HUES6 (cell line): ENCODE data around the gene CLCNKA.

Experiments used
- H3K27ac ChIP-seq: 2 replicates; pipeline ENCODE4 v1.7.0; 2013; ENCODE audit warnings: low read depth, mild to moderate bottlenecking, low read length, inconsistent platforms
- H3K27me3 ChIP-seq: 2 replicates; pipeline ENCODE4 v1.6.1; 2013; ENCODE audit warnings: low read length; ENCODE audit not compliant: control insufficient read depth, insufficient read depth
- H3K36me3 ChIP-seq: 2 replicates; pipeline ENCODE4 v1.6.1; 2013; ENCODE audit warnings: low read length; ENCODE audit not compliant: control insufficient read depth, insufficient read depth
- H3K4me1 ChIP-seq: 2 replicates; pipeline ENCODE4 v1.6.1; 2013; ENCODE audit warnings: low read length; ENCODE audit not compliant: control insufficient read depth, insufficient read depth
- H3K4me3 ChIP-seq: 2 replicates; pipeline ENCODE4 v1.5.1; 2013; ENCODE audit warnings: low read depth, low read length
- H3K9ac ChIP-seq: one replicate; pipeline ENCODE4 v1.6.1; 2013; ENCODE audit warnings: mild to moderate bottlenecking, low read length
- H3K9me3 ChIP-seq: 2 replicates; pipeline ENCODE4 v1.6.1; 2013; ENCODE audit warnings: low read depth, low read length; ENCODE audit not compliant: control insufficient read depth, insufficient read depth

CLCNKA gene

GRCh38 chr1:16075337-16076030 is 53.6 kb downstream of the CLCNKA start:
- H3K4me3 ChIP-seq = no peak overlapping the region
- H3K27me3 ChIP-seq = peaks cover 61% of the 10 kb centered on the region
- H3K36me3 ChIP-seq = no peaks in the 10 kb centered on the region
- H3K27ac ChIP-seq = no peak overlapping the region
- H3K9me3 ChIP-seq = no peaks in the 10 kb centered on the region
- peaks cover 11% of the 10 kb centered on the region for H3K4me1 ChIP-seq
- H3K9ac ChIP-seq = no peak overlapping the region

GRCh38 chr1:16076031-16076864 is 54.4 kb downstream of the CLCNKA start:
- H3K4me1 ChIP-seq = peaks cover 11% of the 10 kb centered on the region
- peaks cover 57% of the 10 kb centered on the region for H3K27me3 ChIP-seq
- no peaks in the 10 kb centered on the region for H3K9me3 ChIP-seq
- no peak overlapping the region for H3K27ac ChIP-seq
- no peak overlapping the region for H3K4me3 ChIP-seq
- H3K9ac ChIP-seq = no peak overlapping the region
- H3K36me3 ChIP-seq = no peaks in the 10 kb centered on the region

DNA sequence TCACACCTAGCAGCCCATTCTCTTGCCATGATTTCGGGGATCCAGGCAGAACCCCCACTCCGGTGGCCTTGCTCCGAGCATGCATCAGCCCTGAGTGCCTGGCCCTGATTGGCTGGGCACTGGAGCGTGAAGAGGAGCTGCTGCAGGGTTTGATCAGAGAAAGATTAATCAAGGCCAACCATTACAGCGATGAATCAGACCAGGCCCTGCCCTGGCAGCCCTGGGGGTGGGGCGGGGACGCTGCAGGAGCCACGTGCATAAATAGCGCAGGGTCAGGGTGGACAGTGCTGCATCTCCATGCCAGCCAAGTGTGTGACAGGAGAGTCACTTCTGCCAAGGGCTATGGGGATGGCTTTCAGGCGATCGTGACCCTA is 55.0 kb downstream of the CLCNKA start:
- Histone ChIP-seq H3K36me3 (no peaks in the 10 kb centered on the region), H3K27me3 (peaks cover 51% of the 10 kb centered on the region), H3K9ac (no peak overlapping the region), H3K4me1 (peaks cover 11% of the 10 kb centered on the region), H3K4me3 (no peak overlapping the region), H3K27ac (no peak overlapping the region), H3K9me3 (no peaks in the 10 kb centered on the region)

DNA sequence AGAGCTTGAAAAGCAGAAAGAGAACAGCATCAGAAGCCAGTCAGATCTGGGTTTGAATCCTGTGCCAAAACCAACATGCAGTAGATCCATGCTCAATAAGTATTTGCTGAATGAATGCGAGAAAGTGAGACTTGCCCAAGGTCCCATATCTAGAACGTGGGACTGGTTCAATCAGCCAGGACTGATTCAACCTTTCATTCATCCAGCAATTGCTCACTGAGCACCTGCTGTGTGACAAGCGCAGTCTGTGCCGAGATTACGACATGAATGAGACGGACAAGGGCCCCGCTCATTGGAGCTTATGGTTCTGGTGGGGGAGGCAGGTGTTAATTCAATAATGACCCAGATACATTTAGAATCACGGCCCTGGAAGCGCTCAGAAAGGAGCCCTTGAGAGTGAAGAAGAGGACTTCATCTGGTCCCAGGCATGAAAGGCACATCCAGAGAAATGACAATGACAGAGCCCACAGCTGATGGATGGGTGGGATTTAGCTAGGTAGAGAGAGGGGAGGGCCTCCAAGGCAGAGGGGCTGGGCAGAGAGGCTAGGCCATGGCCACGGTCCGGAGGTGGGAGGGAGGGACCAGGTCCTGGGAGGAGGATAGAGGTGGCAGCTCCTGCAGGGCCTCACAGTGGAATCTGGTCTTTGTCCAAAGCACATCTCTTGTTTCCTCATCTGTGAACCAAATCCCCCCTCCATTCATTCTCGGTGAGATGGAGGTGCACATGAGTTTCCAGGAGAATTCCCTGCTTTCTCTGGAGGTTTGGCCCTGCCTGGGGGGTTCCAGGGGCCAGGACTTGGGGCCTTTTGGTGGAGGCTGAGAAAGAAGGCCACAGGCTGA is 55.8 kb downstream of the CLCNKA start:
- Histone ChIP-seq H3K27ac (no peak overlapping the region), H3K4me1 (peaks cover 11% of the 10 kb centered on the region)

GRCh38 chr1:16078925-16079656 is 57.3 kb downstream of the CLCNKA start:
- Histone ChIP-seq H3K9ac (no peak overlapping the region), H3K9me3 (no peaks in the 10 kb centered on the region), H3K4me1 (peaks cover 9% of the 10 kb centered on the region), H3K27ac (no peak overlapping the region), H3K27me3 (peaks cover 32% of the 10 kb centered on the region), H3K36me3 (no peaks in the 10 kb centered on the region), H3K4me3 (no peak overlapping the region)

More for the DNA sequence above, 55.8 kb downstream of the CLCNKA start:
- no peak overlapping the region for H3K4me3 ChIP-seq
- H3K27me3 ChIP-seq = peaks cover 43% of the 10 kb centered on the region
- no peak overlapping the region for H3K9ac ChIP-seq
- H3K36me3 ChIP-seq = no peaks in the 10 kb centered on the region
- no peaks in the 10 kb centered on the region for H3K9me3 ChIP-seq

DNA sequence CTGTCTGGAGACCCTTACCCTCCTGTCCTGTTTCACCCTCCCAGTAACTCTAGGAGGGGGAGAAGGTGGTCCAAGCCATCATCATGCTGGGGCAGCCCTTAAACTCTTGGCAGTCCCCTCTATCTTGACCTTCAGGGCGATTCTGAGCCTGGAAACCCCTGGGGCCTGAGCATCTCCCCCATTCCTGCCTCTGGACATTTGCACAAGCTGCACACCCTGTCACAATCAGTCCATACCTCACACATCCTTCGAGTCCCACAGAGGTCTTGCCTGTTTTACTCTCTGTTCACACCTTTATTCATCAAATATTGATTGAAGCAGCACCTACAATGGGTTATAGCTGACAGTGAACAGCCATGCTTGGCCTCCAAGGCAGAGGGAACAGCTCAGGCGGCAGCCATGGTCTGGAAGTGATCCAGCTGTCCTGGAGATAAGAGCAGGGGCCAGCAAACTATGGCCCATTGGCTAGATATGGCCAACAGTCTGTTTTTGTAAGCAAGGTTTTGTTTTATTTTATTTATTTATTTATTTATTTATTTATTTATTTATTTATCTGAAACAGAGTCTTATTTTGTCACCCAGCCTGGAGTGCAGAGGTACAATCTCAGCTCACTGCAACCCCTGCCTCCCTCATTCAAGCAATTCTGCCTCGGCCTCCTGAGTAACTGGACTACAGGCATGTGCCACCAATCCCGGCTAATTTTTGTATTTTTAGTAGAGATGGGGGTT is 58.8 kb downstream of the CLCNKA start:
- Histone ChIP-seq H3K27ac (no peak overlapping the region), H3K27me3 (peaks cover 19% of the 10 kb centered on the region), H3K9ac (no peak overlapping the region), H3K36me3 (no peaks in the 10 kb centered on the region), H3K4me1 (peaks cover 7% of the 10 kb centered on the region), H3K4me3 (no peak overlapping the region), H3K9me3 (no peaks in the 10 kb centered on the region)

- H3K27me3 ChIP-seq = peaks cover 8% of the 10 kb centered on the region; the same call in 1 of the 2 replicates
- H3K4me3 ChIP-seq = no peak overlapping the region
- H3K9me3 ChIP-seq = no peaks in the 10 kb centered on the region
- no peak overlapping the region for H3K9ac ChIP-seq
- no peak overlapping the region for H3K27ac ChIP-seq
- no peaks in the 10 kb centered on the region for H3K36me3 ChIP-seq
- H3K4me1 ChIP-seq = peaks cover 7% of the 10 kb centered on the region
Observed at GRCh38 chr1:16081636-16082035, 59.8 kb downstream of the CLCNKA start.

DNA sequence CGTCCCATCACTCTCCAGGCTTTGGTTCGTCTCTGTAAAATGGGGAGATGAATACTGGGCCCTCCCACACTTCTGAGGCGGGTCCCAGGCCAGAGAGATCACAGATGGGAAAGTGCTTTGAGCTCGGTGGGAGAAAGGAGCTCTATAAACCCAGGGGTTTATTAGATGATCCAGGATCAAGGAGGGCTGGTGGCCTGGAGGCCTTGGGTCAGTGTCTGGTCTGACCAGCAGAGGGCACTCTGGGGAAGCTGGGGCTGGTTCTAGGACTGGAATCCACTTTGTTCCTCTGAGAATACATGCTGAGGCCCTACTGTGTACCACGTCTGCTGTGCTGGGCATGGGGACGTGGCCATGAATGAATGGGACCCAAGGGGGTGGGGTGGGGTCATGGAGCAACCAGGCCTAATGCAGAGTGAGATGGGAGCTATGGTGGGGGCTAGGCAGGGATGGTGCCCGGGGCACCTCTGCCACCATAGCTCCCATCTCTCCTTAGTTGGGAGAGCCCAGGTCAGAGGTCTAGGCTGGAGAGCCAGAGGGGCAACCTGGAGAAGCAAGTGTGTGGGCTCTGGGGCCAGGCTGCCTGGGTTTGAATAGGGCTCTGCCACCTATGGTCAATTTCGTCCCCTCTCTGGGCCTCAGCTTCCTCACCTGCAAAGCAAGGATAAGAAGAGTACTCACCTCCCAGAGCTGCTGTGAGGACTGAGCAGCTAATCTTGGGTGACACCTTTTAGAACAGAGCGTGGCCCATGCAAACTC is 60.6 kb downstream of the CLCNKA start:
- Histone ChIP-seq H3K36me3 (no peaks in the 10 kb centered on the region), H3K9me3 (no peaks in the 10 kb centered on the region), H3K27me3 (0 out of 2 replicates have a peak, but pooled peaks cover under 1% of the 10 kb centered on the region), H3K4me3 (no peak overlapping the region), H3K4me1 (peaks cover 7% of the 10 kb centered on the region), H3K27ac (no peak overlapping the region), H3K9ac (no peak overlapping the region)

DNA sequence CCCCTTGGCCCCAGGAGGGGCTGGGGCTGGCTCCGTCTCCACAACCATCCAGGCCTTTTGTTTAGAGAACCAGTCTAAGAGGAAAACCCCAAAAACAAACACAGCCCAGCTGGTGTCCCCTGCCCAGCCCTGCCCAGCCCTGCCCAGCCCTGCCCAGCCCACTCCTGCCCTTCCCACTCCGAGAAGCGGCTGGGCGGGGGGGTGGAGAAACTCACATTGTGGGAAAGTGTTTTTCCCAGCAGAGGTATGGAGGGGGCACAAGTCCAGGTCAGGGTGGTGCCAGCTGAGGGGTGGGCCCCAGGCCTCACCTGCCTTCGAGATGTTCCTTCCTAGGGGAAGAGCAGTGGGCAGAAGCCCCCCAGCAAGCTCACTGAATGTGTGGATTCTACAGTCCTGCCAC is 61.6 kb downstream of the CLCNKA start:
- no peaks in the 10 kb centered on the region for H3K36me3 ChIP-seq
- no peaks in the 10 kb centered on the region for H3K27me3 ChIP-seq
- H3K9me3 ChIP-seq = no peaks in the 10 kb centered on the region
- peaks cover 14% of the 10 kb centered on the region for H3K4me1 ChIP-seq
- no peak overlapping the region for H3K4me3 ChIP-seq
- no peak overlapping the region for H3K27ac ChIP-seq
- no peak overlapping the region for H3K9ac ChIP-seq
